C4-2B (cell line): ENCODE data around the gene EDN2.

Source experiments
- CTCF ChIP-seq: fragments of 450-650 bp; conservative IDR thresholded peaks from 2 replicates; pipeline ENCODE4 v1.5.1; 2017; ENCODE audit warnings: mild to moderate bottlenecking
- ZFX ChIP-seq: fragments of 450-650 bp; IDR thresholded peaks from 2 replicates; pipeline ENCODE4 v1.6.1; 2017

GRCh38 chr1:41479808-41480160 is 4.7 kb downstream of the EDN2 start:
- TF ChIP-seq CTCF, result no peak
- TF ChIP-seq ZFX, result no peak
